ENCODE results near the gene AZIN2. TPM values are rescaled to one million over a fixed set of nuclear protein-coding genes. Genes with fewer than 3 reads are reported as not detected.
"Not testable (repeated sequence)": the region's sequence is repeated elsewhere in the genome, so short reads cannot be mapped to it uniquely, and the experiment has no call there.

Gene AZIN2
- total and polyA plus RNA-seq, 2 donors from 2014 or later: 4.9 to 7.5 TPM

GRCh38 chr1:33065301-33065700, 15.7 kb upstream of the AZIN2 start:
- FAIRE-seq: no peak
- H3K9me3 ChIP-seq (ENCODE audit: control insufficient read depth in 2 of 3, insufficient read depth in 1 of 3, low read length in 3 of 3): peaks cover 0 to 17% (median 4%) of the 10 kb centered on the region in 3 donors
- no peak for DNase-seq
- no peak overlapping the region for H3K4me3 ChIP-seq (ENCODE audit: low read length in 3 of 3)
- no peaks in the 10 kb centered on the region for H3K36me3 ChIP-seq (ENCODE audit: control insufficient read depth in 2 of 3, insufficient read depth in 3 of 3, low read length in 3 of 3)
- intact Hi-C loops (cut with DNase I): loop anchor here (10.0 kb wide), 1 partner anchor 140 kb away; no protein-coding TSS in a partner anchor
- H3K27ac ChIP-seq (ENCODE audit: low read depth in 2 of 2, low read length in 2 of 2): no peak overlapping the region
- no peak for TF ChIP-seq CTCF (IDR thresholded peaks at IDR 0.05; ENCODE audit: borderline replicate concordance, extremely low read depth, insufficient read depth)
- no peaks in the 10 kb centered on the region for H3K27me3 ChIP-seq (ENCODE audit: control insufficient read depth, insufficient read depth, low read length)
- no peak overlapping the region for H3K9ac ChIP-seq (ENCODE audit: low read length in 3 of 3)
- H3K4me1 ChIP-seq (ENCODE audit: control insufficient read depth in 2 of 3, insufficient read depth in 2 of 3, low read depth in 1 of 3, low read length in 3 of 3): no peaks in the 10 kb centered on the region

DNA sequence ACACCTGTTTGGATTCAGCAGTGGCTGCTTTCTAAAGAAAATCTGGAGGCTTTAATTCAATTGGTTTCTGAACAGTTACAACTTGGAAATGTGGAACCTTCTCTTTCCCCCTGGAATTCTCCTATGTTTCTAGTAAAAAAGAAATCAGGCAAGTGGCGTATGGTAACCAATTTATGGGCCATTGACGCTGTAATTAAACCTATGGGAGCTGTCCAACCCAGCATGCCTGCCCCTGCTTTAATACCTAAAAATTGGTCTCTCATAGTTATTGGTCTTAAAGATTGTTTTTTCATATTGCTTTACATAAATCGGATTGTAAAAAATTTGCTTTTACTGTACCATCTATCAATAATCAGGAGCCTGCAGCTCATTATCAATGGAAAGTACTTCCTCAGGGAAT, 14.5 kb upstream of the AZIN2 start:
- not testable (repeated sequence) for DNase-seq; H3K9ac ChIP-seq (ENCODE audit: low read length in 3 of 3); H3K4me3 ChIP-seq (ENCODE audit: low read length in 3 of 3); H3K4me1 ChIP-seq (ENCODE audit: control insufficient read depth in 2 of 3, insufficient read depth in 2 of 3, low read depth in 1 of 3, low read length in 3 of 3); H3K36me3 ChIP-seq (ENCODE audit: control insufficient read depth in 2 of 3, insufficient read depth in 3 of 3, low read length in 3 of 3); H3K27ac ChIP-seq (ENCODE audit: low read depth in 2 of 2, low read length in 2 of 2); FAIRE-seq; H3K27me3 ChIP-seq (ENCODE audit: control insufficient read depth, insufficient read depth, low read length)
- intact Hi-C loops (cut with DNase I): loop anchor here (10.0 kb wide), 1 partner anchor 142 kb away; no protein-coding TSS in a partner anchor
- H3K9me3 ChIP-seq (ENCODE audit: control insufficient read depth in 2 of 3, insufficient read depth in 1 of 3, low read length in 3 of 3): peaks cover 0 to 17% (median 4%) of the 10 kb centered on the region in 3 donors

- DNase-seq; FAIRE-seq; H3K9ac ChIP-seq (ENCODE audit: low read length in 3 of 3); H3K4me3 ChIP-seq (ENCODE audit: low read length in 3 of 3); H3K27me3 ChIP-seq (ENCODE audit: control insufficient read depth, insufficient read depth, low read length); H3K36me3 ChIP-seq (ENCODE audit: control insufficient read depth in 2 of 3, insufficient read depth in 3 of 3, low read length in 3 of 3); H3K4me1 ChIP-seq (ENCODE audit: control insufficient read depth in 2 of 3, insufficient read depth in 2 of 3, low read depth in 1 of 3, low read length in 3 of 3); H3K27ac ChIP-seq (ENCODE audit: low read depth in 2 of 2, low read length in 2 of 2): not testable (repeated sequence)
- peaks cover 0 to 17% (median 4%) of the 10 kb centered on the region in 3 donors for H3K9me3 ChIP-seq (ENCODE audit: control insufficient read depth in 2 of 3, insufficient read depth in 1 of 3, low read length in 3 of 3)
- intact Hi-C loops (cut with DNase I): loop anchor here (10.0 kb wide), 1 partner anchor 143 kb away; no protein-coding TSS in a partner anchor
Observed at GRCh38 chr1:33068108-33068507, 12.8 kb upstream of the AZIN2 start.

- intact Hi-C loops (cut with DNase I): no loop called here
- no peak for FAIRE-seq
- TF ChIP-seq CTCF (IDR thresholded peaks at IDR 0.05; ENCODE audit: borderline replicate concordance, extremely low read depth, insufficient read depth): no peak
- H3K9ac ChIP-seq (ENCODE audit: low read length in 3 of 3): no peak overlapping the region
- no peaks in the 10 kb centered on the region for H3K36me3 ChIP-seq (ENCODE audit: control insufficient read depth in 2 of 3, insufficient read depth in 3 of 3, low read length in 3 of 3)
- DNase-seq: no peak
- no peak overlapping the region for H3K27ac ChIP-seq (ENCODE audit: low read depth in 2 of 2, low read length in 2 of 2)
- H3K4me3 ChIP-seq (ENCODE audit: low read length in 3 of 3): no peak overlapping the region
- no peaks in the 10 kb centered on the region for H3K4me1 ChIP-seq (ENCODE audit: control insufficient read depth in 2 of 3, insufficient read depth in 2 of 3, low read depth in 1 of 3, low read length in 3 of 3)
- no peaks in the 10 kb centered on the region for H3K27me3 ChIP-seq (ENCODE audit: control insufficient read depth, insufficient read depth, low read length)
- peaks cover 0 to 2% (median 0%) of the 10 kb centered on the region in 3 donors for H3K9me3 ChIP-seq (ENCODE audit: control insufficient read depth in 2 of 3, insufficient read depth in 1 of 3, low read length in 3 of 3)
Observed at GRCh38 chr1:33070628-33071027, 10.3 kb upstream of the AZIN2 start.
